Cardiac fibroblast (primary cell): Measurements from ENCODE around the gene MNX1.

Experiments
- DNase-seq, 2 donors: peaks; one replicate each; pipeline versions ENCODE4 v3.0.0 to v3.0.0-alpha.2; 2010; ENCODE audit warnings: low read depth in 2 of 2
- H3K4me3 ChIP-seq, 2 donors: replicated peaks in 1 of 2; 1 replicate in 1 of 2; 2 replicates in 1 of 2; pipeline ENCODE4 v1.5.1; 2011; ENCODE audit warnings: low read depth in 2 of 2, low read length in 2 of 2, mild to moderate bottlenecking in 2 of 2, moderate library complexity in 1 of 2
- CTCF ChIP-seq: IDR thresholded peaks from one replicate; pipeline ENCODE4 v1.5.1; 2011; ENCODE audit warnings: low read depth, mild to moderate bottlenecking, low read length, inconsistent platforms

MNX1 gene

GRCh38 chr7:156975620-156976019 lies 34.8 kb downstream of the MNX1 start:
- DNase-seq, result no peak
- no peak overlapping the region for H3K4me3 ChIP-seq
- no peak for TF ChIP-seq CTCF

GRCh38 chr7:156969972-156970420 lies 40.5 kb downstream of the MNX1 start:
- peak; percentile 6 for TF ChIP-seq CTCF
- DNase-seq, result peak; percentile 25 to 35
- no peak overlapping the region for H3K4me3 ChIP-seq

- no peak overlapping the region for H3K4me3 ChIP-seq
- no peak for TF ChIP-seq CTCF
- DNase-seq, result no peak
These were observed 42.3 kb downstream of the MNX1 start for GRCh38 chr7:156968183-156968582.

- no peak for DNase-seq
- no peak overlapping the region for H3K4me3 ChIP-seq
- TF ChIP-seq CTCF, result no peak
These were observed 44.1 kb downstream of the MNX1 start for GRCh38 chr7:156966387-156966786.

GRCh38 chr7:156964971-156965370 lies 45.5 kb downstream of the MNX1 start:
- H3K4me3 ChIP-seq, result no peak overlapping the region
- TF ChIP-seq CTCF, result no peak
- no peak for DNase-seq

- no peak for TF ChIP-seq CTCF
- DNase-seq, result no peak
- H3K4me3 ChIP-seq, result no peak overlapping the region
These were observed 47.0 kb downstream of the MNX1 start for GRCh38 chr7:156963472-156963871.

- TF ChIP-seq CTCF, result no peak
- no peak for DNase-seq
- H3K4me3 ChIP-seq, result no peak overlapping the region
These were observed 47.6 kb downstream of the MNX1 start for GRCh38 chr7:156962897-156963296.
